Kidney epithelial cell (primary cell): Measurements from ENCODE around the gene C1S. TPM values are rescaled to one million over a fixed set of nuclear protein-coding genes. Genes with fewer than 3 reads are reported as not detected.

Experiments
- DNase-seq: peaks from one replicate; pipeline ENCODE4 v3.0.0-alpha.2; 2010; ENCODE audit warnings: low read depth
- H3K27me3 ChIP-seq: 2 replicates; pipeline ENCODE4 v1.6.0; 2011; ENCODE audit warnings: low read length; ENCODE audit not compliant: control insufficient read depth, insufficient read depth
- H3K36me3 ChIP-seq: 2 replicates; pipeline ENCODE4 v1.5.1; 2011; ENCODE audit warnings: low read length; ENCODE audit not compliant: control insufficient read depth, insufficient read depth
- H3K4me3 ChIP-seq: 2 replicates; pipeline ENCODE4 v1.5.1; 2011; ENCODE audit warnings: low read depth, mild to moderate bottlenecking, control low read depth, low read length
- total RNA-seq: library from RNA; depleted of rRNA; stranded (reverse); fragments of >200 nt; gene quantifications from 2 replicates; pipeline ENCODE4 v1.2.3, GENCODE V29; 2015
- TF ChIP-seq, protein P1 (sequence below): IDR thresholded peaks from 2 replicates; pipeline ENCODE4 v1.5.1; 2011; ENCODE audit warnings: mild to moderate bottlenecking, moderate library complexity, low read length, control low read depth, inconsistent platforms; ENCODE audit not compliant: insufficient read depth, poor library complexity, severe bottlenecking

Gene C1S
- total RNA-seq, 1 donor from 2014 or later: 4.0 TPM

GRCh38 chr12:7116916-7117315, 56.4 kb downstream of the C1S start:
- no peaks in the 10 kb centered on the region for H3K36me3 ChIP-seq
- H3K27me3 ChIP-seq: no peaks in the 10 kb centered on the region
- TF ChIP-seq, protein P1, sequence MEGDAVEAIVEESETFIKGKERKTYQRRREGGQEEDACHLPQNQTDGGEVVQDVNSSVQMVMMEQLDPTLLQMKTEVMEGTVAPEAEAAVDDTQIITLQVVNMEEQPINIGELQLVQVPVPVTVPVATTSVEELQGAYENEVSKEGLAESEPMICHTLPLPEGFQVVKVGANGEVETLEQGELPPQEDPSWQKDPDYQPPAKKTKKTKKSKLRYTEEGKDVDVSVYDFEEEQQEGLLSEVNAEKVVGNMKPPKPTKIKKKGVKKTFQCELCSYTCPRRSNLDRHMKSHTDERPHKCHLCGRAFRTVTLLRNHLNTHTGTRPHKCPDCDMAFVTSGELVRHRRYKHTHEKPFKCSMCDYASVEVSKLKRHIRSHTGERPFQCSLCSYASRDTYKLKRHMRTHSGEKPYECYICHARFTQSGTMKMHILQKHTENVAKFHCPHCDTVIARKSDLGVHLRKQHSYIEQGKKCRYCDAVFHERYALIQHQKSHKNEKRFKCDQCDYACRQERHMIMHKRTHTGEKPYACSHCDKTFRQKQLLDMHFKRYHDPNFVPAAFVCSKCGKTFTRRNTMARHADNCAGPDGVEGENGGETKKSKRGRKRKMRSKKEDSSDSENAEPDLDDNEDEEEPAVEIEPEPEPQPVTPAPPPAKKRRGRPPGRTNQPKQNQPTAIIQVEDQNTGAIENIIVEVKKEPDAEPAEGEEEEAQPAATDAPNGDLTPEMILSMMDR: no peak
- H3K4me3 ChIP-seq: no peak overlapping the region
- no peak for DNase-seq

DNA sequence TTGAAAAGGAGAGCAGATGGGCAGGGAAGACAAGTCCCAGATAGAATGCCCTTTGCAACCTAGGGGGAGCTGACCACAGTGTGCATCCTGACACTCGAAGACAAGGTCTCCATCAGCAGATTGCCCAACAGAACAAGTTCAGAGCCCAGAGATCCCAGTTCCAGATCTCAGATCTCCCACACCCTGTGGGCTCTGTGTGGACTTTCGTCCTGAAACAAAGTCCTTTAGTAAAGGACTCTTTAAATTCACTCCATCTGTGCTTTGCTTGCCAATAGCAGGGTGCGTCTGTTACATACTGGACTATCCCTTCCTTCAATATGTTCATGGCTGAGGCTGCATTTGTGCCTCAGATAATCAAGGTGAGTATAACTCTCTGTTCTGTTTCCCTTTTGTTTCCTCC, 57.2 kb downstream of the C1S start:
- Histone ChIP-seq H3K36me3 (no peaks in the 10 kb centered on the region), H3K27me3 (no peaks in the 10 kb centered on the region), H3K4me3 (no peak overlapping the region)
- no peak for DNase-seq
- TF ChIP-seq, protein P1: no peak

- no peaks in the 10 kb centered on the region for H3K36me3 ChIP-seq
- TF ChIP-seq, protein P1: no peak
- H3K27me3 ChIP-seq: no peaks in the 10 kb centered on the region
Measured at GRCh38 chr12:7118881-7119280, 58.4 kb downstream of the C1S start.

DNA sequence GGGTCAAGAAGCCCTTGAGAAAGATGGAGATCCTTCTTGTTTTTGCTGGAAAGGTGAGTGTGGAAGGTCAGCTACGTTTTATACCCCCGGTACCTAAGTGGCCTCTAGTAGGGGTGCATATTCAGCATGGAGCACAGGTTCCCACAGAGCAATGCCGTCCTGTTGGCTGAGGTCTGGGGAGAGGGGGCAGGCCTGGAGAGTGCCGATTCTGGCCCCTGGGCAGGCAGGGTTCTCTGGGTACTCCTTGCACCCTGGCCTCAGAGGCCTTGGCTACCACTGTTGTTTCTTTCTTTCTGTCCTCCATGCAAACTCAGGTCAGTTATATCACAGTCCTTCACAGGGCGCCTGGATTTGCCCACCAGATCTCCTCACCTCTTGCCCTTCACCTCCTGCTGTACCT, 59.6 kb downstream of the C1S start:
- Histone ChIP-seq H3K4me3 (no peak overlapping the region), H3K27me3 (no peaks in the 10 kb centered on the region), H3K36me3 (no peaks in the 10 kb centered on the region)
- DNase-seq: no peak
- TF ChIP-seq, protein P1: no peak

More at GRCh38 chr12:7118881-7119280, 58.4 kb downstream of the C1S start:
- no peak overlapping the region for H3K4me3 ChIP-seq
- DNase-seq: no peak

Other genes with a start within 250 kb of the C1S start
- gene GPR162, start 238.9 kb upstream of the C1S start, total RNA-seq: 0.21 and 0.75 TPM in 2 replicates
- gene P3H3, start 232.3 kb upstream of the C1S start, total RNA-seq: 21.8 and 27.7 TPM in 2 replicates
- gene GNB3, start 219.8 kb upstream of the C1S start, total RNA-seq: 0.34 and 0.38 TPM in 2 replicates
- gene CDCA3, start 209.4 kb upstream of the C1S start, total RNA-seq: 5.8 and 8.3 TPM in 2 replicates
- gene USP5, start 208.6 kb upstream of the C1S start, total RNA-seq: 70.1 and 77.2 TPM in 2 replicates
- gene TPI1, start 193.2 kb upstream of the C1S start, total RNA-seq: 499 and 519 TPM in 2 replicates
- 10.1 and 11.9 TPM in 2 replicates for gene SPSB2, start 187.4 kb upstream of the C1S start, total RNA-seq
- 11.6 and 12.8 TPM in 2 replicates for gene LRRC23, start 155.9 kb upstream of the C1S start, total RNA-seq
- gene ENO2, start 146.1 kb upstream of the C1S start, total RNA-seq: 27.0 and 33.7 TPM in 2 replicates
- gene ATN1, start 132.8 kb upstream of the C1S start, total RNA-seq: 32.7 and 38.6 TPM in 2 replicates
- not detected in 2 replicates for gene RNU7-1, start 116.9 kb upstream of the C1S start, total RNA-seq
- gene C12orf57, start 116.7 kb upstream of the C1S start, total RNA-seq: 216 and 236 TPM in 2 replicates
- 17.0 and 31.3 TPM in 2 replicates for gene PTPN6, start 109.4 kb upstream of the C1S start, total RNA-seq
- gene PHB2, start 90.1 kb upstream of the C1S start, total RNA-seq: 360 and 474 TPM in 2 replicates
- 32.4 and 33.3 TPM in 2 replicates for gene EMG1, start 89.8 kb upstream of the C1S start, total RNA-seq
- gene LPCAT3, start 42.2 kb upstream of the C1S start, total RNA-seq: 11.8 and 12.5 TPM in 2 replicates
- gene C1R, start 31.7 kb downstream of the C1S start, total RNA-seq: 7.5 and 13.5 TPM in 2 replicates
- gene C1RL, start 48.5 kb downstream of the C1S start, total RNA-seq: 26.6 and 29.6 TPM in 2 replicates
- gene RBP5, start 68.2 kb downstream of the C1S start, total RNA-seq: 0.27 TPM in 1 of 2 replicates, not detected in the other
- gene CLSTN3, start 69.7 kb downstream of the C1S start, total RNA-seq: 61.3 and 85.6 TPM in 2 replicates
- 25.0 and 32.1 TPM in 2 replicates for gene PEX5, start 129.0 kb downstream of the C1S start, total RNA-seq
- not detected in 2 replicates for gene ACSM4, start 243.4 kb downstream of the C1S start, total RNA-seq